ENCODE data around the gene PTMS. TPM values are rescaled to one million over a fixed set of nuclear protein-coding genes. Genes with fewer than 3 reads are reported as not detected.

Gene PTMS
- total RNA-seq, 1 experiment from 2014 or later: 62.9 TPM

DNA sequence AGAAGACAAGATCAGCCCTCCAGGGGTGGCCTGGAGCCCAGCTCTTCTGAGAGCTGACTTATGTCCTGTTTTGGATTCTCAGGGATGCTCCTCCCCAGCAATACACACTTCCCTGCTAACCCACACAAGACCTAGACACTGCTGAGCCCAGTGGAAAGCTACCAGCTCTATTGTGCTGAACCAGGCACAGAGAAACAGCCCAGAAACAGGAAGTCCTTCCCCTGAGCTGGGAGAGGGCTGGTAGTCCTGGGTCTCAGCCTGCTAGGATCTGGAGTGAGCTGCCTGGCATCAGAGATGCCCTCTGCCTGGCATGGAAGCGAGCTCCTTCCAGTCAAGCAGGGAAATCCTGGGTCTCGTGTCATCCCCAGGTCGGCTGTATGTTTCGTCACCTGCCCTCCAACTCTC lies 4.9 kb downstream of the PTMS start:
- BruUV-seq (replicated peaks): no TSS peak
- Mint-ChIP-seq H3K4me3 (ENCODE audit: low read depth, unreplicated experiment) (no peak overlapping the region), H3K36me3 (ENCODE audit: insufficient read depth, unreplicated experiment) (peaks cover 28% of the 10 kb centered on the region), H3K9me3 (ENCODE audit: low read depth, unreplicated experiment) (no peaks in the 10 kb centered on the region), H3K4me1 (ENCODE audit: low read depth, unreplicated experiment) (peaks cover 28% of the 10 kb centered on the region), H3K27me3 (ENCODE audit: unreplicated experiment) (peaks cover 61% of the 10 kb centered on the region), H3K27ac (ENCODE audit: unreplicated experiment) (no peak overlapping the region)
- no peak for DNase-seq
- intact Hi-C loops (cut with micrococcal nuclease; ENCODE audit: unreplicated experiment): no loop called here
- CTCF ChIA-PET: no interaction called here
- TF ChIP-seq, protein P1, sequence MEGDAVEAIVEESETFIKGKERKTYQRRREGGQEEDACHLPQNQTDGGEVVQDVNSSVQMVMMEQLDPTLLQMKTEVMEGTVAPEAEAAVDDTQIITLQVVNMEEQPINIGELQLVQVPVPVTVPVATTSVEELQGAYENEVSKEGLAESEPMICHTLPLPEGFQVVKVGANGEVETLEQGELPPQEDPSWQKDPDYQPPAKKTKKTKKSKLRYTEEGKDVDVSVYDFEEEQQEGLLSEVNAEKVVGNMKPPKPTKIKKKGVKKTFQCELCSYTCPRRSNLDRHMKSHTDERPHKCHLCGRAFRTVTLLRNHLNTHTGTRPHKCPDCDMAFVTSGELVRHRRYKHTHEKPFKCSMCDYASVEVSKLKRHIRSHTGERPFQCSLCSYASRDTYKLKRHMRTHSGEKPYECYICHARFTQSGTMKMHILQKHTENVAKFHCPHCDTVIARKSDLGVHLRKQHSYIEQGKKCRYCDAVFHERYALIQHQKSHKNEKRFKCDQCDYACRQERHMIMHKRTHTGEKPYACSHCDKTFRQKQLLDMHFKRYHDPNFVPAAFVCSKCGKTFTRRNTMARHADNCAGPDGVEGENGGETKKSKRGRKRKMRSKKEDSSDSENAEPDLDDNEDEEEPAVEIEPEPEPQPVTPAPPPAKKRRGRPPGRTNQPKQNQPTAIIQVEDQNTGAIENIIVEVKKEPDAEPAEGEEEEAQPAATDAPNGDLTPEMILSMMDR (IDR thresholded peaks at IDR 0.05; ENCODE audit: unreplicated experiment): no peak

DNA sequence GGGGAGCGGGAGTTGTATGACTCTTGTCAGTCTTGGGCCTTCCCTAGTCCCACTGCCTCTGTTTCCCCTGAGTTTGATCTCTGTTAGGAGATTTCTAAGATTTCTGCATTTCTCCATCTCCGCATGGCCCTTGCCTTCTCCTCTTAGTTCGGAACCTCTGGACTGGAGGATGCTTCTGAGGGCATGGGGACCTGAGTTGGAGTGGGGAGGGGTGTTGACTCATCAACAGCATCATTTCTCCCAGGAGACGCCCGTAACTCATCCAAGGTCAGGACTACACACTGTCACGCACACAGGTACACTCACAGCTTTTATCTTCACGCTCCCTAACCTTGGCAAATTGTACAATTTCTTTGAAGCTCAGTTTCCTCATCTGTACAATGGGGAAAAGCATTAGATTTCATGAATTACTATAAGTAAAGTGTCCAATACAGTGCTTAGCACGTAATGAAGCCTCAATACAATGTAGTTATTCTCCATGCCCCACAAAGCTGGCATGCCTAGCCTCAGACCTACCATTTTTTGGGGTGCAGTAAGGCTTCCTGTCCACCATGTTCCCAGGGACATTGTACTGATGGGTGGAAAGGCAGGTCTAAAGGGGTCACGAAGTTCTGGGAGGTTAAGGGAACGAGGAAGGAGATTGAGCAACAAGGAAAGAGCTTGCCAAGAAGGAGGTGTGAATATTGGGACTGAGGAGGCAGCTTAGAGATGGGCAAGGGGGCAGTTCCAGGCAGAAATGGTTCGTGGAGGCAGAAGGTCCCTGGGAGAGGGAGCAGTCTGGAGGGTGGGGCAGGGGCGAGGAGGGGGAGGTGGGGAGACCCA lies 5.6 kb downstream of the PTMS start:
- DNase-seq: no peak
- no TSS peak for BruUV-seq (replicated peaks)
- CTCF ChIA-PET: no interaction called here
- intact Hi-C loops (cut with micrococcal nuclease; ENCODE audit: unreplicated experiment): no loop called here
- Mint-ChIP-seq H3K27ac (ENCODE audit: unreplicated experiment) (no peak overlapping the region), H3K4me1 (ENCODE audit: low read depth, unreplicated experiment) (peaks cover 30% of the 10 kb centered on the region), H3K27me3 (ENCODE audit: unreplicated experiment) (peaks cover 68% of the 10 kb centered on the region), H3K4me3 (ENCODE audit: low read depth, unreplicated experiment) (no peak overlapping the region), H3K36me3 (ENCODE audit: insufficient read depth, unreplicated experiment) (peaks cover 26% of the 10 kb centered on the region), H3K9me3 (ENCODE audit: low read depth, unreplicated experiment) (no peaks in the 10 kb centered on the region)
- TF ChIP-seq, protein P1 (IDR thresholded peaks at IDR 0.05; ENCODE audit: unreplicated experiment): no peak

DNA sequence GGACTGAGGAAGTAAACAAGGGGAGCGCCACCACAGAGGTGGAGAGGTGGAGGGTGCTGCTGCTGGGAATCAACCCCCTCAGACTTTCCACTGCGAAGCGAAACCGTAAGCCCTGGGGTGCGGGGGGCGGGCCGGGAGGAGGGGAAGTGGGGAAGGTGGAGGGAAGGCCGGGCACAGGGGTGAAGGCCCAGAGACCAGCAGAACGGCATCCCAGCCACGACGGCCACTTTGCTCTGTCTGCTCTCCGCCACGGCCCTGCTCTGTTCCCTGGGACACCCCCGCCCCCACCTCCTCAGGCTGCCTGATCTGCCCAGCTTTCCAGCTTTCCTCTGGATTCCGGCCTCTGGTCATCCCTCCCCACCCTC lies 6.2 kb downstream of the PTMS start, which contains the start of gene LAG3:
Gene LAG3 (plus strand): TSS at position 190 of the 365 bp plus-strand sequence. CDS start 333 bp downstream, outside the sequence.
- H3K4me3 Mint-ChIP-seq (ENCODE audit: low read depth, unreplicated experiment): no peak within 1 kb of the TSS
- H3K36me3 Mint-ChIP-seq (ENCODE audit: insufficient read depth, unreplicated experiment): peaks cover 20% of the 10 kb centered on the region
- peaks cover 72% of the 10 kb centered on the region for H3K27me3 Mint-ChIP-seq (ENCODE audit: unreplicated experiment)
- no TSS peak for BruUV-seq (replicated peaks)
- no peaks in the 10 kb centered on the region for H3K9me3 Mint-ChIP-seq (ENCODE audit: low read depth, unreplicated experiment)
- intact Hi-C loops (cut with micrococcal nuclease; ENCODE audit: unreplicated experiment): no loop called here
- H3K27ac Mint-ChIP-seq (ENCODE audit: unreplicated experiment): no peak within 1 kb of the TSS
- CTCF ChIA-PET: no interaction called here
- TF ChIP-seq, protein P1 (IDR thresholded peaks at IDR 0.05; ENCODE audit: unreplicated experiment): no peak
- no peak for DNase-seq
- peaks cover 30% of the 10 kb centered on the region for H3K4me1 Mint-ChIP-seq (ENCODE audit: low read depth, unreplicated experiment)

DNA sequence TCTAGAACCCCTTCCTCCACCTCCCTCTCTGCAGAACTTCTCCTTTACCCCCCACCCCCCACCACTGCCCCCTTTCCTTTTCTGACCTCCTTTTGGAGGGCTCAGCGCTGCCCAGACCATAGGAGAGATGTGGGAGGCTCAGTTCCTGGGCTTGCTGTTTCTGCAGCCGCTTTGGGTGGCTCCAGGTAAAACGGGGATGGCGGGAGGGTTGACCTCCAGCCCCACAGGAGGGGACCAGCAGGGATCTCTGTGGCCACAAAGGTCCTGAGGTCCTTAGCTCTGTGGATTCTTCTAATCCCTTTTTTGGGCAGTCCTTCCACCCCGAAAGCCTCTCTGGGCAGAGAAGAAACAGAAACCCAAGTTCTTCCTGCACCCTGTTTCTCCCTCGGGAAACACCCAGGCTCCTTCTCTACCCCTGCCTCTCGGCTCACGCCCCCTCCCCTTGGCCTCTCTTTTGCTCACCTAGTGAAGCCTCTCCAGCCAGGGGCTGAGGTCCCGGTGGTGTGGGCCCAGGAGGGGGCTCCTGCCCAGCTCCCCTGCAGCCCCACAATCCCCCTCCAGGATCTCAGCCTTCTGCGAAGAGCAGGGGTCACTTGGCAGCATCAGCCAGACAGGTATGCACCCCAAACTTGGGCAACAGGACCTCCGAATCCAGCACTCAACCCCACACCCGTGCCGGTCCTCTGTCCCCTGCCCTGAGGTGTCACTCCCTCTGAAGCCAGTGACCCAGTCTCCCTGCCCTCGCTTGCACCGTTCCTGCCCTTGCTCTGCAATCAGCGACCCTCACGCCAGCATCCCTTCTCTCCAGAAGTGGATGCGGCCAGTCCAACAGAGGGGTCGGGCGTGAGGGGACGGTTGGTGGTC lies 6.8 kb downstream of the PTMS start:
- peaks cover 24% of the 10 kb centered on the region for H3K4me1 Mint-ChIP-seq (ENCODE audit: low read depth, unreplicated experiment)
- TF ChIP-seq, protein P1 (IDR thresholded peaks at IDR 0.05; ENCODE audit: unreplicated experiment): no peak
- no peak overlapping the region for H3K27ac Mint-ChIP-seq (ENCODE audit: unreplicated experiment)
- CTCF ChIA-PET: no interaction called here
- intact Hi-C loops (cut with micrococcal nuclease; ENCODE audit: unreplicated experiment): no loop called here
- H3K36me3 Mint-ChIP-seq (ENCODE audit: insufficient read depth, unreplicated experiment): peaks cover 13% of the 10 kb centered on the region
- H3K4me3 Mint-ChIP-seq (ENCODE audit: low read depth, unreplicated experiment): no peak overlapping the region
- BruUV-seq (replicated peaks): no TSS peak
- H3K9me3 Mint-ChIP-seq (ENCODE audit: low read depth, unreplicated experiment): no peaks in the 10 kb centered on the region
- DNase-seq: no peak
- peaks cover 72% of the 10 kb centered on the region for H3K27me3 Mint-ChIP-seq (ENCODE audit: unreplicated experiment)

Data from Calu3 (cell line).